Stimulated activated CD8-positive, alpha-beta memory T cell treated with anti-CD3 and anti-CD28 coated beads, Interleukin-12 subunit alpha, Interleukin-12 subunit beta, amount 100 ng/mL, for 1 hour (primary cell): ENCODE results near the gene COG1.
A peak's percentile ranks its signal among the peaks of the same experiment; 100 is the strongest.

Experiments
- DNase-seq: peaks from one replicate; pipeline ENCODE4 v3.0.0-alpha.2; 2020; ENCODE audit warnings: low read depth

Gene COG1

GRCh38 chr17:73231395-73231794 lies 38.5 kb downstream of the COG1 start:
- DNase-seq, result no peak

- peak; percentile 96 for DNase-seq
Observed at GRCh38 chr17:73231841-73232586, 39.2 kb downstream of the COG1 start.

GRCh38 chr17:73232587-73233373 lies 39.9 kb downstream of the COG1 start:
- no peak for DNase-seq

- DNase-seq, result no peak
Observed at GRCh38 chr17:73234736-73235135, 41.9 kb downstream of the COG1 start.

GRCh38 chr17:73237714-73238113 lies 44.9 kb downstream of the COG1 start:
- no peak for DNase-seq

GRCh38 chr17:73240561-73240960 lies 47.7 kb downstream of the COG1 start:
- DNase-seq, result no peak

- DNase-seq, result no peak
Observed at GRCh38 chr17:73247726-73248125, 54.9 kb downstream of the COG1 start.

- no peak for DNase-seq
Observed at GRCh38 chr17:73248532-73248931, 55.7 kb downstream of the COG1 start.

- DNase-seq, result no peak
Observed at GRCh38 chr17:73249700-73250099, 56.8 kb downstream of the COG1 start.

GRCh38 chr17:73250851-73251640 lies 58.2 kb downstream of the COG1 start:
- no peak for DNase-seq

- no peak for DNase-seq
Observed at GRCh38 chr17:73251871-73252270, 59.0 kb downstream of the COG1 start.

- DNase-seq, result peak; percentile 25
Observed at GRCh38 chr17:73255671-73256181, 62.9 kb downstream of the COG1 start.

- DNase-seq, result no peak
Observed at GRCh38 chr17:73256220-73256619, 63.4 kb downstream of the COG1 start.

GRCh38 chr17:73257516-73257915 lies 64.7 kb downstream of the COG1 start:
- no peak for DNase-seq
